ENCODE data around the gene NUDT22.

The NUDT22 gene

GRCh38 chr11:64225608-64226506 is at the start of gene NUDT22, which contains the start of gene TRPT1:
Gene NUDT22, plus strand, starts transcription at chr11:64226274. Its CDS starts 379 bp downstream, at chr11:64226653.
Gene TRPT1, minus strand, starts transcription at chr11:64226186. Its CDS starts 326 bp downstream, at chr11:64225860.
- FAIRE-seq, result no peak

GRCh38 chr11:64176751-64177150 is 49.3 kb upstream of the NUDT22 start:
- no peak for FAIRE-seq

GRCh38 chr11:64178203-64178602 is 47.9 kb upstream of the NUDT22 start:
- no peak for FAIRE-seq

- FAIRE-seq, result no peak
These were observed 47.0 kb upstream of the NUDT22 start for GRCh38 chr11:64178951-64179639.

- no peak for FAIRE-seq
These were observed 45.2 kb upstream of the NUDT22 start for GRCh38 chr11:64180891-64181290.

GRCh38 chr11:64181506-64182411 is 44.3 kb upstream of the NUDT22 start:
- no peak for FAIRE-seq

- FAIRE-seq, result no peak
These were observed 42.2 kb upstream of the NUDT22 start for GRCh38 chr11:64183890-64184289.

GRCh38 chr11:64185175-64185692 is 40.8 kb upstream of the NUDT22 start:
- no peak for FAIRE-seq

- FAIRE-seq, result peak; percentile 98
These were observed 40.2 kb upstream of the NUDT22 start, which contains the start of gene STIP1 for GRCh38 chr11:64185693-64186491. Gene STIP1, plus strand, starts transcription at chr11:64186171. Its CDS starts 91 bp downstream, at chr11:64186262.

GRCh38 chr11:64186492-64187165 is 39.4 kb upstream of the NUDT22 start:
- no peak for FAIRE-seq

- no peak for FAIRE-seq
These were observed 33.6 kb upstream of the NUDT22 start for GRCh38 chr11:64192434-64192833.

GRCh38 chr11:64196626-64197025 is 29.4 kb upstream of the NUDT22 start:
- FAIRE-seq, result no peak

- no peak for FAIRE-seq
These were observed 27.6 kb upstream of the NUDT22 start for GRCh38 chr11:64198511-64198910.

GRCh38 chr11:64201543-64201942 is 24.5 kb upstream of the NUDT22 start:
- FAIRE-seq, result no peak

GRCh38 chr11:64202992-64203391 is 23.1 kb upstream of the NUDT22 start:
- FAIRE-seq, result no peak

GRCh38 chr11:64203421-64204079 is 22.5 kb upstream of the NUDT22 start:
- no peak for FAIRE-seq

GRCh38 chr11:64204080-64204440 is 22.0 kb upstream of the NUDT22 start:
- no peak for FAIRE-seq

- peak; percentile 77 for FAIRE-seq
These were observed 21.5 kb upstream of the NUDT22 start for GRCh38 chr11:64204464-64204989.

- no peak for FAIRE-seq
These were observed 19.4 kb upstream of the NUDT22 start, which contains the start of gene FERMT3 for GRCh38 chr11:64206457-64207255. Gene FERMT3, plus strand, starts transcription at chr11:64206721. Its CDS starts 644 bp downstream, at chr11:64207365.

Measured in endometrium (tissue), 2 donors.